Loucy (cell line): ENCODE measurements around the gene TRRAP.

Source experiments
- H2AFZ ChIP-seq: fragments of 200-600 bp; sonication (generic); 2 replicates; pipeline ENCODE4 v1.6.0; 2016; ENCODE audit warnings: antibody characterized with exemption, mild to moderate bottlenecking, low read length, moderate library complexity
- H3F3A ChIP-seq: fragments of 200-600 bp; 2 replicates; pipeline ENCODE4 v1.6.0; 2016; ENCODE audit warnings: antibody characterized with exemption, low read depth, mild to moderate bottlenecking
- H3K27me3 ChIP-seq: fragments of 200-600 bp; sonication (generic); 2 replicates; pipeline ENCODE4 v1.6.1; 2014; ENCODE audit warnings: low read length, mild to moderate bottlenecking; ENCODE audit not compliant: insufficient read depth, poor library complexity, severe bottlenecking
- H3K36me3 ChIP-seq: fragments of 200-600 bp; sonication (generic); 2 replicates; pipeline ENCODE4 v1.6.1; 2016; ENCODE audit warnings: low read length; ENCODE audit not compliant: insufficient read depth
- H3K4me1 ChIP-seq: fragments of 200-600 bp; sonication (generic); 2 replicates; pipeline ENCODE4 v1.5.1; 2014; ENCODE audit warnings: low read length, mild to moderate bottlenecking; ENCODE audit not compliant: insufficient read depth, poor library complexity, severe bottlenecking
- H3K4me2 ChIP-seq: fragments of 200-600 bp; sonication (generic); 2 replicates; pipeline ENCODE4 v1.6.0; 2014; ENCODE audit warnings: antibody characterized with exemption, low read length, low read depth, mild to moderate bottlenecking; ENCODE audit not compliant: poor library complexity, severe bottlenecking
- H3K4me3 ChIP-seq: fragments of 200-600 bp; sonication (generic); 2 replicates; pipeline ENCODE4 v1.5.1; 2014; ENCODE audit warnings: low read length, mild to moderate bottlenecking, mixed read lengths; ENCODE audit not compliant: poor library complexity, severe bottlenecking
- H3K79me2 ChIP-seq: fragments of 200-600 bp; sonication (generic); 2 replicates; pipeline ENCODE4 v1.6.1; 2014; ENCODE audit warnings: low read length; ENCODE audit not compliant: insufficient read depth
- H3K9ac ChIP-seq: fragments of 200-600 bp; sonication (generic); 2 replicates; pipeline ENCODE4 v1.6.0; 2014; ENCODE audit warnings: mild to moderate bottlenecking, low read depth, low read length, moderate library complexity; ENCODE audit not compliant: poor library complexity, severe bottlenecking
- H3K9me2 ChIP-seq: fragments of 200-600 bp; sonication (generic); replicated peaks from 2 replicates; pipeline ENCODE4 v1.6.1; 2016; ENCODE audit warnings: low read depth, low read length, mixed read lengths
- H3K9me3 ChIP-seq: fragments of 200-600 bp; sonication (generic); 2 replicates; pipeline ENCODE4 v1.6.1; 2014; ENCODE audit warnings: mild to moderate bottlenecking, antibody characterized with exemption, low read length, low read depth; ENCODE audit not compliant: insufficient read depth
- H4K20me1 ChIP-seq: fragments of 200-600 bp; sonication (generic); 2 replicates; pipeline ENCODE4 v1.6.0; 2014; ENCODE audit warnings: antibody characterized with exemption, low read length, mild to moderate bottlenecking; ENCODE audit not compliant: insufficient read depth, poor library complexity, severe bottlenecking
- CTCF ChIP-seq: fragments of 200-600 bp; sonication (generic); conservative IDR thresholded peaks from 2 replicates; pipeline ENCODE4 v1.5.1; 2014; ENCODE audit warnings: mild to moderate bottlenecking, antibody characterized with exemption, low read length
- EZH2phosphoT487 ChIP-seq: fragments of 200-600 bp; IDR thresholded peaks from 2 replicates; pipeline ENCODE4 v1.6.1; 2018; ENCODE audit warnings: antibody characterized with exemption, mild to moderate bottlenecking, moderate library complexity, borderline replicate concordance

Gene TRRAP

GRCh38 chr7:98909487-98909886, 31.2 kb downstream of the TRRAP start:
- TF ChIP-seq CTCF (no peak), EZH2phosphoT487 (no peak)
- no peaks in the 10 kb centered on the region for H3F3A ChIP-seq
- H3K36me3 ChIP-seq = peaks cover 85% of the 10 kb centered on the region; the same call in 1 of the 2 replicates

GRCh38 chr7:98910427-98910826, 32.1 kb downstream of the TRRAP start:
- no peaks in the 10 kb centered on the region for H3K4me1 ChIP-seq
- H3K79me2 ChIP-seq = no peaks in the 10 kb centered on the region
- H3K4me2 ChIP-seq = no peak overlapping the region
- no peaks in the 10 kb centered on the region for H4K20me1 ChIP-seq
- H3F3A ChIP-seq = no peaks in the 10 kb centered on the region
- H3K9me2 ChIP-seq = no peaks in the 10 kb centered on the region
- no peaks in the 10 kb centered on the region for H3K9me3 ChIP-seq
- no peak overlapping the region for H3K9ac ChIP-seq
- H2AFZ ChIP-seq = no peak overlapping the region
- peaks cover 78% of the 10 kb centered on the region; the same call in 1 of the 2 replicates for H3K36me3 ChIP-seq
- no peak overlapping the region for H3K4me3 ChIP-seq
- no peak for TF ChIP-seq CTCF
- TF ChIP-seq EZH2phosphoT487 = no peak
- no peaks in the 10 kb centered on the region for H3K27me3 ChIP-seq

More at GRCh38 chr7:98909487-98909886, 31.2 kb downstream of the TRRAP start:
- H3K79me2 ChIP-seq = no peaks in the 10 kb centered on the region
- no peaks in the 10 kb centered on the region for H4K20me1 ChIP-seq
- H3K9me2 ChIP-seq = no peaks in the 10 kb centered on the region
- H2AFZ ChIP-seq = no peak overlapping the region
- no peaks in the 10 kb centered on the region for H3K27me3 ChIP-seq
- H3K4me2 ChIP-seq = no peak overlapping the region
- H3K4me3 ChIP-seq = no peak overlapping the region
- no peak overlapping the region for H3K9ac ChIP-seq
- no peaks in the 10 kb centered on the region for H3K9me3 ChIP-seq
- no peaks in the 10 kb centered on the region for H3K4me1 ChIP-seq

GRCh38 chr7:98911916-98912315, 33.6 kb downstream of the TRRAP start:
- Histone ChIP-seq H3K4me1 (no peaks in the 10 kb centered on the region), H3K4me2 (no peak overlapping the region), H3K9me3 (no peaks in the 10 kb centered on the region), H3K4me3 (no peak overlapping the region), H3K27me3 (no peaks in the 10 kb centered on the region), H3K79me2 (no peaks in the 10 kb centered on the region), H4K20me1 (no peaks in the 10 kb centered on the region), H3K36me3 (peaks cover 86% of the 10 kb centered on the region; the same call in 1 of the 2 replicates), H2AFZ (no peak overlapping the region), H3K9ac (no peak overlapping the region), H3K9me2 (no peaks in the 10 kb centered on the region), H3F3A (no peaks in the 10 kb centered on the region)
- no peak for TF ChIP-seq EZH2phosphoT487
- no peak for TF ChIP-seq CTCF
